ENCODE results near the gene NASP. TPM values are rescaled to one million over a fixed set of nuclear protein-coding genes. Genes with fewer than 3 reads are reported as not detected.

NASP gene
- polyA plus RNA-seq, 1 of the 3 experiments (the other 2 are of a cell fraction), result 152 TPM

DNA sequence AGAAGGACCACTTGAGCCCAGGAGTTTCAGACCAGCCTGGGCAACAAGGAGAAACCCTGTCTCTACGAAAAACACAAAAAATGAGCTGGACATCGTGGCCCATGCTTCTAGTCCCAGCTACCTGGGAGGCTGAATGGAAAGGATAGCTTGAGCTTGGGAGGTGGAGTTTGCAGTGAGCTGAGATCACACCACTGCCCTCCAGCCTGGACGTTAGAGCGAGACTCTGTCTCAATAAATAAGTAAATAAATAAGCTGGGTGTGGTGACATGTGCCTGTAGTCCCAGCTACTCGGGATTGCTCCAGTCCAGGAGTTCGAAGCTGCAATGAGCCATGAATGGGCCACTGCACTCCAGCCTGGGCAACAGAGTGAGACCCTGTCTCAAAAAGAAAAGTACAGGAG lies 29.6 kb upstream of the NASP start:
- Histone ChIP-seq H3K27me3 (ENCODE audit: insufficient read depth) (no peaks in the 10 kb centered on the region), H3K4me2 (no peak overlapping the region), H3K9ac (no peak overlapping the region), H3K79me2 (ENCODE audit: insufficient read depth) (peaks cover 54% of the 10 kb centered on the region), H3K4me1 (ENCODE audit: control insufficient read depth in 1 of 2, insufficient read depth in 2 of 2, low read depth in 1 of 2, low read length in 1 of 2) (peaks cover 6 to 15% of the 10 kb centered on the region in 2 experiments; a peak in 2 of 4 replicates), H3K27ac (ENCODE audit: low read depth in 2 of 2, low read length in 1 of 2) (no peak overlapping the region), H3K9me3 (no peaks in the 10 kb centered on the region), H3K4me3 (ENCODE audit: low read depth in 2 of 2, low read length in 1 of 2) (no peak overlapping the region), H3F3A (replicated peaks; ENCODE audit: insufficient read depth) (peaks cover 6% of the 10 kb centered on the region), H3K36me3 (replicated peaks in 1 of 2; ENCODE audit: control insufficient read depth in 1 of 2, insufficient read depth in 2 of 2, low read length in 1 of 2) (peaks cover 0 to 19% of the 10 kb centered on the region in 2 experiments), H2AFZ (ENCODE audit: low read depth) (no peak overlapping the region), H3K9me2 (no peaks in the 10 kb centered on the region), H4K20me1 (ENCODE audit: insufficient read depth) (no peaks in the 10 kb centered on the region)
- DNase-seq, result no peak
- ChIA-PET CTCF (interaction anchor here (2.8 kb wide), 1 partner anchor 15 kb away, joined by 20 read pairs; no protein-coding TSS in a partner anchor), POLR2A (interaction anchor here (1.7 kb wide), 1 partner anchor 32 kb away, joined by 7 read pairs; the partner anchor contains the start of gene PRDX1)
- no peak for TF ChIP-seq MEF2A (IDR thresholded peaks at IDR 0.05; ENCODE audit: borderline replicate concordance, low read depth)
- TF ChIP-seq PBX3 (IDR thresholded peaks at IDR 0.05), result no peak
- TF ChIP-seq RFX5 (IDR thresholded peaks at IDR 0.05; ENCODE audit: low read length), result no peak
- no peak for TF ChIP-seq REST (IDR thresholded peaks at IDR 0.05; ENCODE audit: low read depth, low read length)
- no peak for TF ChIP-seq EZH2phosphoT487 (IDR thresholded peaks at IDR 0.05; ENCODE audit: borderline replicate concordance, low read depth)
- TF ChIP-seq YY1 (IDR thresholded peaks at IDR 0.05; ENCODE audit: low read depth), result no peak
- TF ChIP-seq USF1 (IDR thresholded peaks at IDR 0.05; ENCODE audit: borderline replicate concordance, low read depth), result no peak
- no peak for TF ChIP-seq CHD2 (IDR thresholded peaks at IDR 0.05; ENCODE audit: low read length, partially characterized antibody)
- no peak for TF ChIP-seq TEAD4 (IDR thresholded peaks at IDR 0.05; ENCODE audit: borderline replicate concordance, insufficient read depth)
- TF ChIP-seq NRF1 (IDR thresholded peaks at IDR 0.05; ENCODE audit: low read depth, low read length), result no peak
- TF ChIP-seq GABPA (IDR thresholded peaks at IDR 0.05; ENCODE audit: low read depth), result no peak
- no peak for TF ChIP-seq CTCF (IDR thresholded peaks at IDR 0.05)
- TF ChIP-seq, protein P1, sequence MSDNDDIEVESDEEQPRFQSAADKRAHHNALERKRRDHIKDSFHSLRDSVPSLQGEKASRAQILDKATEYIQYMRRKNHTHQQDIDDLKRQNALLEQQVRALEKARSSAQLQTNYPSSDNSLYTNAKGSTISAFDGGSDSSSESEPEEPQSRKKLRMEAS (IDR thresholded peaks at IDR 0.05; ENCODE audit: low read depth), result no peak
- no peak for TF ChIP-seq TAF1 (IDR thresholded peaks at IDR 0.05; ENCODE audit: borderline replicate concordance, low read depth, low read length)
- 80% methylated on average over 4 of the region's 6 CpGs for WGBS (ENCODE audit: low lambda C conversion rate)
